ENCODE data around the gene TMEM132E.

Gene TMEM132E

DNA sequence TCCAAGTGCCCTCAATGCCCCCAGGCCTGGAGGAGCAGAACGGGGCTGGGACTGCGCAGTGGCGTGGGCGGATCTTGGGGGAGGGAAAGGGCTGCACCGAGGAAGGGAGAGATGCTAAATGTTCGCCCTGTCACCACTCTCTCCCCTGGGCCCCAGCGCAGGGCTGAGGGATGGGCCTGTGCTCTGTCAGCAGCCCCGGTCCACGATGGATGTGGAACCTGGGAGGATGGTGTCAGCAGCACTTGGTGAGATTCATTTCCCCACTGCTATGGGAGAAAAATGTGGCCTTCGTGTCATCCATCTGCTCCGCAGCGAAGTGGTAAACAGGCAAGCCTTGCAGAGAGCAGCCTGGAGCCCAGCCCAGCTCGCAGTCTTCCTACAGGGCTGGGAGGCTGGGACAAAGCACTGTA lies 72.0 kb downstream of the TMEM132E start:
- no peak for DNase-seq (ENCODE audit: low read depth)
- TF ChIP-seq, protein P1, sequence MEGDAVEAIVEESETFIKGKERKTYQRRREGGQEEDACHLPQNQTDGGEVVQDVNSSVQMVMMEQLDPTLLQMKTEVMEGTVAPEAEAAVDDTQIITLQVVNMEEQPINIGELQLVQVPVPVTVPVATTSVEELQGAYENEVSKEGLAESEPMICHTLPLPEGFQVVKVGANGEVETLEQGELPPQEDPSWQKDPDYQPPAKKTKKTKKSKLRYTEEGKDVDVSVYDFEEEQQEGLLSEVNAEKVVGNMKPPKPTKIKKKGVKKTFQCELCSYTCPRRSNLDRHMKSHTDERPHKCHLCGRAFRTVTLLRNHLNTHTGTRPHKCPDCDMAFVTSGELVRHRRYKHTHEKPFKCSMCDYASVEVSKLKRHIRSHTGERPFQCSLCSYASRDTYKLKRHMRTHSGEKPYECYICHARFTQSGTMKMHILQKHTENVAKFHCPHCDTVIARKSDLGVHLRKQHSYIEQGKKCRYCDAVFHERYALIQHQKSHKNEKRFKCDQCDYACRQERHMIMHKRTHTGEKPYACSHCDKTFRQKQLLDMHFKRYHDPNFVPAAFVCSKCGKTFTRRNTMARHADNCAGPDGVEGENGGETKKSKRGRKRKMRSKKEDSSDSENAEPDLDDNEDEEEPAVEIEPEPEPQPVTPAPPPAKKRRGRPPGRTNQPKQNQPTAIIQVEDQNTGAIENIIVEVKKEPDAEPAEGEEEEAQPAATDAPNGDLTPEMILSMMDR (conservative IDR thresholded peaks at IDR 0.05; ENCODE audit: low read depth, low read length): no peak
- H3K4me3 ChIP-seq (ENCODE audit: low read length): no peak overlapping the region

DNA sequence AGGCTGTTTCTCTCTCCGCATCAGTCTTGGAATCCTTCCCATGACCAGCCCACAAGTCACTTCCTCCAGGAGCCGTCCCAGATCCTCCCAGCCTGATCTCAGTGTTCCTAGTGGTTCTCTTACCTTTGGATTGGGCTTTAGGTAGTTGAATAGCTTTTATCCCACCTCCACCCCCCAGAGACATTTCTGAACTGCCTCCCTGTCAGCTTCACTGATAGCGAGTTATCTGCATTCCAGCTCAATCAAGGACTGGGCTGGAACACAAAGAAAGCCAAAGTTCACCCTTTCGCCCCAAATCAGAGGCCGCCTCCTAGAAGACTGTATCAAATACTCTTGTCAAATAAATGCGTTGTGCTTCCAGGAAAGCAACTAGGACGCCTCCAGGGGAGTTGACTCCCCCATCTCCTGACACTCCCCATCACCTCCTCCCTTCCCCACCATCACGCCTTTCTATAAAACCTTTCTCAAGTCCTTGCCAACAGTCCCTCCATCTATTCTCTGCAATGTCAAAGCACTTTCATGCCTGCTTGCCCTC lies 72.7 kb downstream of the TMEM132E start:
- H3K4me3 ChIP-seq (ENCODE audit: low read length): no peak overlapping the region
- TF ChIP-seq, protein P1 (conservative IDR thresholded peaks at IDR 0.05; ENCODE audit: low read depth, low read length): no peak

DNA sequence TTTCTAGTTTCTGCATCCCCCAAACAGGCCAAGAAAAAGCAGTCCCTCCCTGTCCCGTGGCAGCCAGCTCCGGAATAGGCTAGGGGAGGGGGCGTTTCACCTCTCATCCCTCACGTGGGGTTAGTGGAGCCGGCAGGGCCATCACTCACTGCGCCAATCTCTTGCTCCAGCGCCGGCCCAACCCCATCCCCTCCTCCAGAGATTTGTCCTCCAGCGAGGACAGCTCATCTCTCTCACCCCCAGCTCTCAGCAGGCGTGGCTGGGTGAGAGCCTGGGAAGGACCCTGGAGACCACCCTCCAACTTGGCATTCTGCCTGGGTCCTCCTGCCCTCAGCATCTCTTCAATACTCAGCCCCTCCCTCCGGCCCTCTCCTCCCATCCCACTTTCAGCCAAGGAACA lies 74.1 kb downstream of the TMEM132E start:
- H3K4me3 ChIP-seq (ENCODE audit: low read length): no peak overlapping the region
- TF ChIP-seq, protein P1 (conservative IDR thresholded peaks at IDR 0.05; ENCODE audit: low read depth, low read length): no peak
- DNase-seq (ENCODE audit: low read depth): no peak

More for the DNA sequence above, 72.7 kb downstream of the TMEM132E start:
- no peak for DNase-seq (ENCODE audit: low read depth)

DNA sequence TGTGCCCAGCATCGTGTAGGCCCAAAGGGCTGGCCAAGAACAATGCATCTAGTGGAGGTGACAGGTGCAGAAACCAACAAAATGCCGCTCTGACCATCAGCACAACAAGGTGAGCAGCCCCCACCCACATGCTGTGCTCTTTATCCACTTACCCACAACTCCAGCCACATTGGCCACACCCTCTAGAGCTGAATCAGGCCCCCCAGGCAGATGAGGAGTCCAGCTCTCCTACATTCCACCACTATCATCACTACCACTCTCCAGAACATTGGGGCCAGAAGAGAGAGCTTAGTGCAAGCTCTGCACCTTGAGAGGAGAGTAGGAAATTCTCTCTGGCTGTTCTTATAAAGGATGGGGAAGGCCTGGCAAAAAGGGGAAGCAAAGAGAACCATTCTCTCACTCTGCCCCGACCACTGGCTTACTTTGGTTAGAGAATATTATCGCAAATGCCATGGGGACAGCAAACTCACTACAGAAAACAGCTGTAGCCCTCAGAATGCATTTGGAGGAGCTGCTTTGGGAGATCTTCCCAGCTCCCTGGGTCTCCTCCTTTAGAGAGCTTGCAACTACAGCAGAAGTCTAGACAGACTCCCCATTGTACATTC lies 75.0 kb downstream of the TMEM132E start:
- TF ChIP-seq, protein P1 (conservative IDR thresholded peaks at IDR 0.05; ENCODE audit: low read depth, low read length): no peak
- H3K4me3 ChIP-seq (ENCODE audit: low read length): no peak overlapping the region
- no peak for DNase-seq (ENCODE audit: low read depth)

DNA sequence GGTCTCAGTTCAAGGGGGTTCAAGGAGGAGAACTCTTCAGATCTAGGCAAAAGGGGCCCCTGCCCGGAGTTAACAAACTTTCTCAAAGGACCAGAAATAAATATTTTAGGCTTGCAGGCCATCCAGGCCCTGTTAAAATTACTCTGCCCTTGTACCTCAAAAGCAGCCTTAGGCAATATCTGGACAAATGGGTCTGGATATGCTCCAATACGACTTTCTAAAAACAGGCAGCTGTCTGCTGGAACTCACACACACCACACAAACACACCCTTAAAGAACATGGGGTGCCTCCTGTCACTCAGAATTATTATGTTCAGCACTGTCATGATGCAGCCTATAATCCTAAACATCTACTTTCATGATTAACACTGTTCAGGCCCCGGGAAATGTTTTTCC lies 75.5 kb downstream of the TMEM132E start:
- no peak for DNase-seq (ENCODE audit: low read depth)
- no peak overlapping the region for H3K4me3 ChIP-seq (ENCODE audit: low read length)
- TF ChIP-seq, protein P1 (conservative IDR thresholded peaks at IDR 0.05; ENCODE audit: low read depth, low read length): no peak

DNA sequence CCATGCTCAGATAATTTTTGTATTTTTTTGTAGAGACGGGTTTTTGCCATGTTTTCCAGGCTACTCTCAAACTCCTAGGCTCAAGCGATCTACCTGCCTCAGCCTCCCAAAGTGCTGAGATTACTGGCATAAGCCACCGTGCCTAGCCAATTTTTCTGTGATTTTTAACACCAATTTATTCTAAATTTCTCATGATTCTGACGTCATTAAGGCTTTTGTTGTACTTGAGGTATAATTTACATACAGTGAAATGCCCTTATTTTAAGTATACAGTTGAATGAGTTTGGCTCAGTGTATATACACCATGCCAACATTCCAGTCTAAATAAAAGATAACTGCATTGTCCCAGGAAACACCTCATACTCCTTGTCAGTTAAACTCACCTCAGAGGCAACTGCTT lies 77.4 kb downstream of the TMEM132E start:
- no peak overlapping the region for H3K4me3 ChIP-seq (ENCODE audit: low read length)
- no peak for DNase-seq (ENCODE audit: low read depth)
- TF ChIP-seq, protein P1 (conservative IDR thresholded peaks at IDR 0.05; ENCODE audit: low read depth, low read length): no peak
